GM21619 (cell line): ENCODE data around the gene SCAPER.

Experiments used
- ATAC-seq: cut with Tn5 transposase; IDR thresholded peaks from one replicate; pipeline ENCODE4 v1.9.1; 2021; ENCODE audit not compliant: unreplicated experiment

SCAPER gene

DNA sequence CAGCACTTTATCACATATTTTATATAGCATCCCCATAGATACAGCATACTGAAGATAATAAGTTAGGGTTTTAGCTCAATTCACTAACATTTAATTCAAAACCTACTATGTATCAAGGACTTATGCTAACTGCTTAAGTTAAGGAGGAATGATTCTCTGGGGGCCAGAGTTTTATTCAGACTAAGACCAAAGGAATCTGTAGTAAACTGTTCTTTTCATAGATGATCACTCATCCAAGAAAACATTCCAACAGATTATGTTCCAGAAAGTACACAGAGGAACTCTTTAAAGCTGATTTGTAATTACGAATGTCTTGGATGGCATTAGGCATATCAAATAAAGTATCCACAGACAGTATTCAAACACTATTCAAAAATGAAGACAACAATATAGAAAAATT lies 226.4 kb downstream of the SCAPER start:
- ATAC-seq: no peak

DNA sequence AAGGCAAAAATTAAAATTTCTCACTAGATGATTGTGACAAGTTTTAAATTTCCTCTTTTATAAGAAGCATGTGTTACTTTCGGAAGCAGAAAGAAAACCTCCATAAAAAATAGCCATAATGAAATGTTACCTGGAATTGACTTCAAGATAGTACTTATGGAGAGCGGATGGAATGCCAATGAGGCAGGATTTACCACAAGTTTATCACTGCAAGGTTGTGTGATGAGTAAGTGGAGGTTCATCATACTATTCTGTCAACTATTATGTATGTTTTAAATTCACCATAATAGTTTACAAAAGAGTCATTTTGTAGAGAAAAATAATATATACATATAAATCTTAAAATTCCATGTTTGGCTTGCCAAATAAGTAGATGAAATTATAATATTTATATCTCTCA lies 230.3 kb downstream of the SCAPER start:
- ATAC-seq: no peak

DNA sequence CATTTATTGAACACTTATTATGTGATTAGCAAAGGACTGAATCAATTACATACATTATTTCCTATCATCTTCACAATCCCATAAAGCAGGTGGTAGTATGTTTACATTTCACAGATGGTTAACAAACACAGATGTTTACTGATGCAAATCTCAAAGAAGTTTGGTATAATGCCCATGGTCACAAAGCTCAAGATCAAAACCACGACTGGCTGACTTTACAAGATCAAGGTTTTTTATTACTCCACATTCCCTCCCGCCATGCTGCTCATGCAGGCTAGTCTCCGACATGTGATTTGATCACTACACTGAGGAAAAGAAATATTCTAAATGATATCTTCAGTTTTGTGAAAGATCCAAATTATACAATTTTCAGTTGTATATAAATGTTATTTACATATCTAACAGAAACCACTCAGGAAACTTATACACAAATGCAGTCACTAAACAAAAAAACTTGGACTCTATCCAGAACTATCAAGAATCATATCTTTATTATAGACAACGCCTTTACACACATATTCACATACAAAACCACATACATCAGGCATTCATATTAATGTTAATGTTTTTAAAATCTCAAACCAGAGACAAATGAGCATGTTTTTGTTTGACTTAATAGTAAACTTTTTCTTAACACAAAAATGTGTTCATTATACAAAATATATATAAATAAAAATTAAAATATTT lies 235.5 kb downstream of the SCAPER start:
- ATAC-seq: no peak

DNA sequence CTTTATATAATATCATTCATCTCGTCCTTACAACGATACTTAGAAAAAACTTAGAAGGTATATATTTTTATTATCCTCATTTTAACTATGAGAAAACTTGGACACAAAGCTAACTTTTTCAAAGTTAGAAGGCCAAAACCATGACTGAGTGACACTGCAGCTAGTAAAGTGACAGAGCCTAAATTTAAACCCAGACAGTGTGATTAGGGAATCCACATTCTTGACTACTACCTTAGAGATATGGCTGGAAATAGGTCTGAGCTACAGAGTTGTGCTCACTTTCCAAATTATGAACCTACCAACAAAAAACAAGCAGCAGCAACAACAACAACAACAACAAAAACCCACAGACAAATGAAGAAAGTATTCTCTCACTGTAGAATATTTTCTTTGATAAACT lies 236.2 kb downstream of the SCAPER start:
- ATAC-seq: no peak

DNA sequence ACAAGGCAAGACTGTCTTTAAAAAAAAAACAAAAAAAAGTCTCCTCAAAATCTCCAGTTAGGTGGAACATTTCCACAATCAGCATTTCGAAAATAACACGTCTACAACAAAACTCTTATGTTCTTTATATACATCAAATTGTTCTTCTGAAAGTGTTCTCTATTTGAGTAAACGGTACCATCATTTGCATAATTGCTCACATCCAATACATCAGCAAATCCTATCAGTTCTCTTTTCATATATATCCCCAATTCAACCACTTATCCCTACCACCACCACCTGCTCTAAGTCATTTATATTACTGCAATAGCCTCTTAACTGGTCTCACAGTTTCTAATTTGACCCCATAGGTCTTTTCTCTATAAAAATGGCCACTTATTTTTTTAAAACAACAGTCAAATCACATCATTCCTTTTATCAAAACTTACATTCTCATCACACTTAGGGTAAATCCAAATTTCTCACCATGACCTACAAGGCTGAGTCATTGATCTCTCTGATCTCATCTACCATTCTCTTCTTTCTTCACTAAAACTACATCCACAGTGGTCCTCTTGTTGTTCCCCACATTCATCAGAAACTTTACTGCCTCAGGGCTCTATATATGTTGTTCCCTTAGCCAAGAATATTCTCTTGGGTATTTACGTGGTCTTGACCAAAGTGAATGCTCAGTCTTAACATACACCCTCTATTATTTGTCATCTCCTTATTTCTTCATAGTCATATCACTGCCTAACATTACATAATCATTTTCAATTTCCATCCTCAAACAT lies 237.0 kb downstream of the SCAPER start:
- ATAC-seq: no peak

DNA sequence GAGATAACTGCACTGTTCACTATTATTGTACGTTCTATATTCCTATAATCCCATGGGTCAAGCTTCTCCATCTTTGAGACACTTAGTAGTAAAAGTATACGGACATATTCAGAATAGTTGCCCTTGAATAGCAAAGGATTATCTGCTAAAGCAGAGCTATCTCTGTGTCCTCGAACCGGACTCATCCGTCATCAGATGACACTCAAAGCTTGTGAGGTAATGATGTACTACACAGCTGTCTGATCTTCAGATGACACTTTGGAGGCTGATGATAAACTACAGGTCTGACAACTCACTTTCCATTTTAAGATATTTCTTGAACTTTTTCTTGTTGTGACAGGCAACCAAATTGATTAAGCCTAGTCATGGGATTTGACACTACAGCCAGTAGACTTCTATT lies 240.2 kb downstream of the SCAPER start:
- ATAC-seq: no peak

DNA sequence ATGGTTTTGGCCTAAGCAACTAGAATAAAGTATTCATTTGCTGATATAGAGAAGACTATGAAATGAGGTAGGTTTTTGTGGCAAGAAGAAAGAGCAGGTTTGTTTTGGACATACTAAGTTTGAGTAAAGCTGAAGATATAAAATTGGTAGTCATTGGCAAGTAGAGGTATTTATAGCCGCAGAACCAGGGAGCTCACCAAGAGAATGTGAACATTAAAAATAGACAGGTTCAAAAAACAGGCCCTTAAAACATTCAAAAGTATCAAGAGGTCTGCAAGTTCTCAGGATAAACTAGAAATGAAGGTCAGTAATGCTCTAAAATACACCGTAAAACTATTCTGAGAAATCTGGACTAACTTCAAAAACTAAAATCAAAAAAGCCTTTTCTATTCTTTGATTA lies 240.7 kb downstream of the SCAPER start:
- no peak for ATAC-seq

DNA sequence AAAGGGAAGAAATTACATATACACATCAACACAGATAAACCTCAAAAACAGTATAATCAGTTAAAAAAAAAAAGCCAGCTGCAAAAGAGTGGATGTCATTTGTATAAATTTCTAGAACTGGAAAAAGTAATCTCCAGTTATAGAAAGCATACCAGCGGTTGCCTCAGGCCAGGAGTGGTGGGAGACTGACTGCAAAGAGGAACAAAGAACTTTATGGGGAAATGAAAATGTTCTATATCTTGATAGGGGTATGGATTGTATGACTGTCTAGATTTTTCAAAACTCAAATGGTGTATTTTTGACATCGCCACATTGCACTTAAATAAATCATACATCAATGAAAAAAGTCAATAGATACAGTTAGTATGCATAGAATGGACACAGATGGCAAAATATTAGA lies 241.6 kb downstream of the SCAPER start:
- no peak for ATAC-seq

DNA sequence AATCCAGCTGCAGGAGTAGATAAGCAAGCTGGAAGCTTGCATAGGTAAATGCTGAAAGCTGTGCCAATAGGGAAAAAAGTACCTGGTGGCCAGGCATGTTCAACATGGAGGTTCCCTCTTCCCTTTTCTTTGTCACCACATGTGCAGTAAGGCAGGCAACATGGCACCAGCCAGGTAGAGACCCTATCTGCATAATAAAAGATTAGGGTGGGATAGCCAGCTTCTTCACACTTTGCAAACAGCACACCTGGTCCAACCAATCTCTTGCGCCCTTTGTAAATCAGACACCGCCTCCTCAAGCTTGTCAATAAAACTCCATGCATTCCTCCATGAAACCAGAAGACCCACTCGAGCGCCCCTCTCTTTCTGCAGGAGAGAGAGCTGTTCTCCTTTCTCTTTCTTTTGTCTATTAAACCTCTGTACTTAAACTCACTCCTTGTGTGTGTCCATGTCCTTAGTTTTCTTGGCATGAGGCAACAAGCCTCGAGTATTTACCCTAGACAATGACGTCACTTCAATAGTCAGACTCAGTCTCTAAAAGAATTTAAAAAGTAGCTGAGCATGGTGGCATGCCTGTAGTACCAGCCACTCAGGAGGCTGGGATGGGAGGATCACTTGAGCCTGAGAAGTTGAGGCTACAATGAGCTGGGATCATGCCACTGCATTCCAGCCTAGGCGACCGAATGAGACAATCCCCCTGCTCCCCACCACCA lies 256.3 kb downstream of the SCAPER start:
- no peak for ATAC-seq

DNA sequence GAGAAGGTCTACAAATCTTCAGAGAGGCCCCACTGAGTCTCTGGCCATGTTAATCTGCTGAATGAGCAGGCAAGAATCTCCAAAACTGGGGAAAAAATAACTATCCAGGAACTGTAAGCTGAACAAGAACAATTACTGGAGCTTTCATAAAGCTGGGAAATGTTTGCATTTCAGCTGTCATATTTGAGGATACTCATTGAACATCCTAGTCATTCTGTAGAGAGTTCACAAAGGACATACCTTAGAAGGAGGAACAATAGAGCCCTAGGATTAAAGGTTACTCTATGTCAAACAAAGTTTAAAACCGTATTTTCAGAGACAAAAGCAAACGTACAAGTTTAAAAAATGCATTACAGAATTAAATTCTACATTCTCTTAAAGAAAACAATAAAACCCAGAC lies 257.5 kb downstream of the SCAPER start:
- ATAC-seq: no peak

DNA sequence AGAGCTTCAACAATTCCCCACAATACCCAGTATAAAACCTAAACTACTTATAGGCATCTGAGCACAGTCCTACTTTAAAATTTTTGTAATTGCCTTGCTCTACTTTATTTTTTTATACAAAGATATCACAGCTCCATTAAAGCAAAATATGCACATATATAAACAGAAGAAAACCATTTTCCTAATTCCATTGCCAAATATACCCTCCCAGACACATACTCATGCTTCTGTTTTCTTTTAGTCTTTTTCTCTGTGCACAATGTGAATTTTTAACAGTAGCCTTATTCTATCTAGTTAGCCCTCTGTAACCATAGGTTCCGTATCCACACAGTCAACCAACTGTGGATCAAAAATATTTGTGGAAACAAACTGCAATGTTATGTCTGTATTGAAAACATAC lies 260.5 kb downstream of the SCAPER start:
- no peak for ATAC-seq

DNA sequence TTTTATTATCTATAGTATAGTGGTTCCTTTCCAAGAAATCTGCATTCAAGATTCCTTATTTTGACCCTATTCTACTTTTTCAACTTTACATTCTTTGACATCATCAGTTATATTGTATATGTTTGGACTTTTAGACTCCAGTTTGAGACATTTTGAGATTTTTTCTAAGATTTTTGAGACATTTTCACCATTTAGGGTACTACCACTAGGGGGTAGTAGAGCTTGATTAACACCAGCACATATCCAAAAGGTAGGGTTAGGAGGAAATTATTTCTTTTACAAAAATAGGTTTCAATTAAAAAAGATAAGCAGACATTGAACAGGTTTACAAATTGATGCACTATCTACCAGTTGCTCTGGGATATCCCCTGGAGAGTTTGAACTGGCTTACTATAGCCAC lies 262.5 kb downstream of the SCAPER start:
- no peak for ATAC-seq

DNA sequence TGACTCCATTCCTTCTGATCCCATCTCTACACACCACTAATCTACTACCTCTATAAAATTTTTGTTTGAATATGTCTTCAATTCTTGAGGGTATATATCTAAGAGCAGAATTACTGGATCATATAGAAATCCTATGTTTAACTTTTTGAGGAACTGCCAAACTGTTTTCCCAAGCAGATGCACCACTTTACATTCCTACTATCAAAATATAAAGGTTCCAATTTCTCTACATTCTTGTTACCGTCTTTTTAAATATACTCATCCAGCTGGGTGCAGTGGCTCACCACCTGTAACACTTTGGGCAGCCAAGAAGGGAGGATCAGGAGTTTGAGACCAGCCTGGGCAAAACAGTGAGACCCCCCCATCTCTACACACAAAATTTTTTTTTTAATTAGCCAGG lies 268.0 kb downstream of the SCAPER start:
- no peak for ATAC-seq

DNA sequence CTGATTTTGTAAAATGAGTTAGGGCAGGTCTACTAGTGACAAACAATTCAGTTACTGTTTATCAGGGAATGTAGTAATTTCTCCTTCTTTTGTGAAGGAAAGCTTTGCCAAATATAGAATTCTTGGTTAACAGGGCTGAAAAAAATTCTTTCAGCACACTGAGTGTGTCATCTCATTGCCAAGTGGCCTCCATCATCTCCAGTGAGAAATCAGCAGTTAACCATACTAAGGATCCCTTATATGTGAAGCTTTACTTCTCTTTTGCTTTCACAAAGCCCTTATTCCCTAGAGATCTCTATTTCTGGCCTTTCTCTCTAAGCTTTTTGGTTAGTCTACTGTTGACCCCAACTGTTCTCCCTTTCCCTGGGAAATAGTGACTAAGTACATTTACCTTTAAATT lies 269.1 kb downstream of the SCAPER start:
- ATAC-seq: no peak

DNA sequence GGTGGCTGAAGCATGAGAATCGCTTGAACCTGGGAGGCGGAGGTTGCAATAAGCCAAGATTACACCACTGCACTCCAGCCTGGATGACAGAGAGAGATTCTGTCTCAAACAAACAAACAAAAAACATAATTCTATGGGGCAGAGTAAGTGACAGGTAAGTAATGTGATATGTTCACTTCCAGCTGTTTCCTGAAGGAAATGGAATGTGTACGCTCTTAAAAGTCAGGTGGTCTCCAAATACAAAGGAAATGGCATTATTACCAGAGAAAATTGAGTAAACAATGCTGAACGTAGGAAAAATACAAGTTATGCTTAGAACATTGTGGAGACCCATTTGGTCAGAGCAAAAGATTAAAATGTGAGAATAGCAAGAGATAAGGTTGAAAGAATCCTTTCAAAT lies 278.5 kb downstream of the SCAPER start:
- no peak for ATAC-seq

DNA sequence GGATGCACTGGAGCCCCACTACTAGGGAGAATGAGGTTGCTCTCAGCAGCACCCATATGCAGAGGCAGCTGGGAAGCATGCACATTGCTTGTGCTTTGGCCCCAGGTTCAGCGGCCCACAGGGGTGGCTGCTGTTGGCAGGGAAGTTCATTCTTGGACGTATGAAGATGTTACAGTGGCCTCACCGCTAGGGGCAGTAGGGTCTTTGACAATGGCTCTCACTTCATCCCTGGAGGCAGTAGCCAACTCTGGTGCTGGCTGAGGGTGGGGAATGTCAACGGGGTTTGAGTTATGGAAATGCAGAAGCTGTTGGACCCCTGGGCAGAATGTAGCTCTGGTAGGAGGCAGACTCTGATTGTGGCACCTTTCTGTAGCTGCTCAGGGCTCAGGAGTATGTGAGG lies 279.9 kb downstream of the SCAPER start:
- ATAC-seq: no peak

DNA sequence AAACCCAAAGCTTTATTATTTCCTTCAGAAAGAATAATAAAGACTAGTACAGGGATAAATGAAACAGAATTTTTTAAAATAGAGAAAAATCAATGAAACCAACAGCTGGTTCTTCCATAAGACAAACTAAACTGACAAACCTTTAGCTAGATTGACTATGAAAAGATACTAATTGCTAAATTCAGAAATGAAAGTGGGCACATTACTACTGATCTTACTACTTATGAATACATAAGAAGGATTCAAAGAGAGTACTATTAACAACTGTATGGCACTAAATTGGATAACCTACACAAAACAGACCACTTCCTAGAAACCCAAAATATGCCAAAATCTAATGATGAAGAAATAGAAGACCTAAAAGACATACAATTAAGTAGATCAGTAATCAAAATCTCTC lies 290.4 kb downstream of the SCAPER start:
- ATAC-seq: no peak

DNA sequence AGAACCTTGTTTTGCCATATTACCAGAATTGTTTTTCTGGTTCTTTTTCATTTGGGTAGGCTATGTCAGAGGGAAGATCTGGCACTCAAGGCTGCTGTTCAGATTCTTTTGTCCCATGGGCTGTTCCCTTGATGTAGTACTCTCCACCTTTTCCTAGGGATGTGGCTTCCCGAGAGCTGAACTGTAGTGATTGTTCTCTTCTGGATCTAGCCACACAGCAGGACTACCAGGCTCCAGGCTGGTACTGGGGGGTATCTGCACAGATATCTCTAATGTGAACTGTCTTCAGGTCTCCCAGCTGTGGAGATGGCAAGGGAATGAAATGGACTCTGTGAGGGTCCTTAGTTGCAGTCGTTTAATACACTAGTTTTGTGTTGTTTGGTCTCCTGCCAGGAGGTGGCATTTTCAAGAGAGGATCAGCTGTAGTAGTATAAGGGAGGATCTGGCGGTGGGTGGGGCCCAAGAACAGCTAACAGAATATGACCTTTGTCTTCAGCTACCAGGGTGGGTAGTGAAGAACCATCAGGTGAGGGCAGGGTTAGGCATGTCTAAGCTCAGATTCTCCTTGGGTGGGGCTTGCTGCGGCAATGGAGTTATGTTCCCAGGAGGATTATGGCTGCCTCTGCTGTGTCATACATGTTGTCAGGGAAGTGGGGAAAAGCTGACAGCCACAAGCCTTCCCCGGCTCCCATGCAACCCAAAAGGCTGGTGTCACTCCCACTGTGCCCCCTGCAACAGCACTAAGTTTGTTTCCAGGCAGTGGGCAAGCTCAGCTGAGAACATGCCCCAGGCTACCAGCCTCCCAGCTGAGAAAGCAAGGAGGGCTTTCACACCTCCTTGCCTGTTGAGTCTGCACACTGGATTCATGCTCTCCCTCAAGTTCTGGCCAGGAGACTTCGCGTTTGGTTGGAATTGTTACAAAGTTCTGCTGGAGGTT lies 316.1 kb downstream of the SCAPER start:
- ATAC-seq: no peak

DNA sequence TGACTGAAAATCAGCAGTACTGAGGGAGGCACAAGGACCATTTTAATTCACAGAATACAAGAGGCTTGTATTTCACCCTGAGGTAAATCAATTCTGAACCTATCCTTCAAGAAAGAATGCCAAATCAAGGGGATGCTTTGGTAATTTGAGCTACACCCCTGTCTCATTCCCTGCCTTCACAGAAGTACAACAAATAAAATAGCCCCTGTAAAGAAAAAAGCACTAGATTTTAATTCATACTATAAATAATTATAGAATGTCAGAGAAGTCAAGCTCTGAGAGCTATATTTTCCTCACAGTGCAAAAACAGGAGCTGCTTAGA lies 319.6 kb downstream of the SCAPER start:
- no peak for ATAC-seq

DNA sequence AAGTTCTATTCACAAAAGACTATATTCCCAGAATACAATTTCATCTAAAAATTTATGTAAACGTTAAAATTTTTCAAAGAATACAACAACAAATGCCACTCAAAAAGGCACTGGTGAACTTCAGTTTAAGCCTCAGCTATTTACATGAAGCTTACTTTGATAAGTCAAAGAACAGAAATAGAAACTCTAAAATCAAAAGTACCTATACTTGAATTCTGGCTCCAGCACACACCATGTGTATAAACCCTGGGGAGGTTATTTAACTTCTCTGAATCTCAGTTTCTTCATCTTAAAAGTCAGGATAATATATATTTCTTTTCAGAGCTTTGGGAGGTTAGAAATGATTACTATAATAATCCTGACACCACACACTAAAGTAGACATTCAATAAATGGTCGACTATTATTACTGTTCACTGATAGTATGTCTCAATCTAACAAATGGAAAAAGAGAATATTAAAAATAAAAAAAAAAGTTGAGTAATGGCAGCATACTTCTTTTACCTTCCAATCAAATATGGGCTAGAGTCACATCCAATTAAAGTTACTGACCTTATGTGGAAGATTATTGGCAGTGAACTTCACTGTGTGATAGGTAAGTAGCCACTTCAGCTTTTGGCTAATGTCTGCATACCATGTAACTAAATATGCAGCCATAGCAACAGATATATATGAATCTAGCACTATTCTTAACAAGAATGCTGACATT lies 320.1 kb downstream of the SCAPER start:
- ATAC-seq: no peak

DNA sequence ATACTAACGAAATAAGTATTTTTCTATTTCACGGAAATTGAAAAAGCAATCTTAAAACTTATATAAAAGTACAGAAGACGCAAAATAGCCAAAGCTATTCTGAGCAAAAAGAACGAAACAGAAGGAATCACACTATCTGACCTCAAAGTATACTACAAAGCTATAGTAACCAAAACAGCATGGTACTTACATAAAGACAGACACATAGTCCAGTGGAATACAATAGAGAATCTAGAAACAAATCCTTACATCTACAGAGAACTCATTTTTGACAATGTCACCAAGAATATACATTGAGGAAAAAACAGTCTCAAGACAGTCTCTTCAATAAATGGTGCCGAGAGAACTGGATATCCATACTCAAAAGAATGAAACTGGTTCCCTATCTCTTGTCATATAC lies 322.6 kb downstream of the SCAPER start:
- ATAC-seq: no peak
